Nephron (organoid): ENCODE data around the gene FNIP2.
A peak's percentile ranks its signal among the peaks of the same experiment; 100 is the strongest.

Source experiments
- H3K27ac Mint-ChIP-seq, 3 experiments: 2 replicates each; pipeline ENCODE4 v1.8.0; 2020; ENCODE audit warnings: mixed read lengths in 3 of 3, mild to moderate bottlenecking in 2 of 3, moderate library complexity in 1 of 3
- H3K27me3 Mint-ChIP-seq: 2 replicates; pipeline ENCODE4 v1.8.0; 2021; ENCODE audit warnings: low read depth, mild to moderate bottlenecking, moderate library complexity, mixed read lengths
- H3K36me3 Mint-ChIP-seq: 2 replicates; pipeline ENCODE4 v1.8.0; 2020; ENCODE audit warnings: low read depth, mixed read lengths
- H3K4me1 Mint-ChIP-seq: 2 replicates; pipeline ENCODE4 v1.8.0; 2020; ENCODE audit warnings: mixed read lengths
- H3K4me3 Mint-ChIP-seq, 3 experiments: 2 replicates each; pipeline ENCODE4 v1.8.0; 2020; ENCODE audit warnings: mild to moderate bottlenecking in 3 of 3, mixed read lengths in 3 of 3, moderate library complexity in 2 of 3
- H3K9me3 Mint-ChIP-seq: 2 replicates; pipeline ENCODE4 v1.8.0; 2020; ENCODE audit warnings: mixed read lengths
- CTCF ChIP-seq, 3 experiments: fragments of 200-600 bp; sonication (generic); IDR thresholded peaks; one replicate each; pipeline ENCODE4 v1.5.0; 2021; ENCODE audit warnings: antibody characterized with exemption in 3 of 3; ENCODE audit not compliant: unreplicated experiment in 3 of 3

FNIP2 gene

DNA sequence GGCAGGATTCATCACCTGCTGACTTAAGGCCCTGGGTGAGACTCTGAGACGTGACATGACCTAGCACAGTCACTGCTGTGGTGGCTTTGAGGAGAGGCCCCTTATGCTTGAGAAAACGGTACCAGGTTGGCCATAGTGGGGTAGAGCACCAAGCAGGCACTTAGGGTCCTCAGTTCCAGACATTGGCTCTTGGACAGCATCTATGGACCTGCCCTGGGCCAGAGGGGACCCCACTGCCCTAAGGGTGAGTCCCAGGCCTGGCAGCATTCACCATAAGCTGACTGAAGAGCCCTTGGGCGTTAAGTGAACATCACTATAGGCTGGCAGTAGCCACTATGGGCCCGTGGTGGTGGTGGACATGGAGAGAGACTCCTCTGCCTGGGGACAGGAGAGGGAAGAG, 78.7 kb downstream of the FNIP2 start:
- Mint-ChIP-seq H3K4me1 (peaks cover 6% of the 10 kb centered on the region), H3K27me3 (no peaks in the 10 kb centered on the region), H3K4me3 (no peak overlapping the region), H3K27ac (no peak overlapping the region), H3K9me3 (no peaks in the 10 kb centered on the region), H3K36me3 (peaks cover 26% of the 10 kb centered on the region)
- no peak for TF ChIP-seq CTCF (IDR thresholded peaks at IDR 0.05; ENCODE audit: unreplicated experiment in 3 of 3)

DNA sequence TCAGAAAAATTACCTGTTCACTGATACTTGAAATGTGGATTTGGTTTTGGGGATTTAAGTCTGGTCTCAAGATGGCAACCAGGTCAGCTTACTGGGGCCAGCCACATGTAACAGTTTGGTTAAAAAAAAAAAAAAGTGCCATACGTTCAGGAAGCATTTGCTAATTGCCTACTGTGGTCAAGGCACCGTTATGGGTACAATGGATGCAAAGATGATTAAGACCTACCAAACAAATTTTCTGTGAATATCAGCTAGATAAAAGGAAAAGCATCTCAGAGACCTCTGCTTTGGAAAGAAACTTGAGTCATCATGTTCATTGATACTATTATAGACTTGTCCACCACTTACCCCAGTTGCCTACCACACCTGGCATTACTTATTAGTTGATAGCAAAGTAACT, 80.9 kb downstream of the FNIP2 start:
- Mint-ChIP-seq H3K4me3 (no peak overlapping the region), H3K4me1 (peaks cover 6% of the 10 kb centered on the region), H3K36me3 (peaks cover 12% of the 10 kb centered on the region), H3K9me3 (no peaks in the 10 kb centered on the region), H3K27ac (no peak overlapping the region), H3K27me3 (no peaks in the 10 kb centered on the region)
- no peak for TF ChIP-seq CTCF (IDR thresholded peaks at IDR 0.05; ENCODE audit: unreplicated experiment in 3 of 3)

DNA sequence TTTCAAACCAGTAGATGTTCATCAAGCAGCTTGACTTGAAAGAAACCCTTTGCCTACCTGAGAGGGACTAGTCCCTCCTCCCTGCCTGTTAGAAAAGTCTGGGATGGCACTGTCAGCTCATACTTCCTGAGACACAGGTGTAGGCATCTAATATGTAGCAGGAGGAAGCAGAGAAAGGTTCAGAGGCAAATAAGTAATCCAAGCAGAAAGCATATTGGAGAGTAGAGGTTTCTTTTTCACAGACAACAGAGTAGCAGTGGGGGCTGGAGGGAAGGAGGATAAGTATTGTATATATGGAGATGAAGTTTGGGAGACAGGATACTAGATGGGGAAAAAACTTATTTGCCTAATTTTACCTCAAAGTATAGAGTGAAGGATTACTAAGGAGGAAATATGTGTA, 81.5 kb downstream of the FNIP2 start:
- peak overlapping the region in 2 of 3 experiments; percentile 0 to 2 for H3K27ac Mint-ChIP-seq
- no peak overlapping the region for H3K4me3 Mint-ChIP-seq
- H3K27me3 Mint-ChIP-seq: no peaks in the 10 kb centered on the region
- peaks cover 12% of the 10 kb centered on the region for H3K36me3 Mint-ChIP-seq
- peaks cover 6% of the 10 kb centered on the region for H3K4me1 Mint-ChIP-seq
- no peaks in the 10 kb centered on the region for H3K9me3 Mint-ChIP-seq
- no peak for TF ChIP-seq CTCF (IDR thresholded peaks at IDR 0.05; ENCODE audit: unreplicated experiment in 3 of 3)

DNA sequence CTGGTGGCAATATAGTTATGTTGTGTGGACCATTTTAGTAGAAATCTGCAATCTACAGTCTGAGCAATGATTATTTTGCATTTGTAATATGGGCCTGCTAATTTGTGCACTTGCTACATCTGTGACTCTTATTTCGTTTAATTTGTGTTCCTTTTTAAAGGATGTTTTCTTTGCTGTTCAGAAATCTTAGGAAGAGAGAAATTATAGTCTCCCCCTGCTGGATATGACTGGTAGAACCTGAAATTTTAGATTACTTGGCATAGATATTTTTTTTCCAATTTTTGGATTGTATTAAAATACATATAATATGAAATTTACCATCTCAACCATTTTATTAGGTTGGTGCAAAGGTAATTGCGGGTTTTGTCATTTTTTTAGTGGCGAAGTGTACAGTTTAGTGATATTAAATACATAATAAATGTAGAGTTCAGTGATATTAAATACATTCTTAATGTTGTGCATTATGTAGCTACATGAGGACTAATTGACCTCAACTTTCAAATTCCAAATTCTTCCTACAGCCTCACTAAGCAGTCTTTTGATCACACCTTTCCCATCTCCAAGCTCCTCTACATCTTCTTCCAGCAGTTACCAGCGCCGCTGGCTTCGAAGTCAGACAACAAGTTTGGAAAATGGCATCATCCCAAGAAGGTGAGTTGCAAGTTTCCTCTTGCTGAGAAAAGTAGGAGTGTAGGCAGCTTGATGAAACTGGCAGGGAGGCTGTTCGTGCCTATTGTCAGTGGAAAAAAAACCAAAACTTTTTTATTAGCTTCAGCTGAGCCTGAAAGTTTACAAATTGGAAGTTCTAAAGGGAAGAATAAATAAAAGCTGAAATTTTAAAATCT, 82.2 kb downstream of the FNIP2 start:
- Mint-ChIP-seq H3K4me3 (no peak overlapping the region), H3K4me1 (peaks cover 6% of the 10 kb centered on the region), H3K9me3 (no peaks in the 10 kb centered on the region), H3K36me3 (peaks cover 12% of the 10 kb centered on the region), H3K27me3 (no peaks in the 10 kb centered on the region), H3K27ac (peak overlapping the region in 2 of 3 experiments; percentile 0 to 2)
- TF ChIP-seq CTCF (IDR thresholded peaks at IDR 0.05; ENCODE audit: unreplicated experiment in 3 of 3): peak; percentile 56 to 76 (median 72)

DNA sequence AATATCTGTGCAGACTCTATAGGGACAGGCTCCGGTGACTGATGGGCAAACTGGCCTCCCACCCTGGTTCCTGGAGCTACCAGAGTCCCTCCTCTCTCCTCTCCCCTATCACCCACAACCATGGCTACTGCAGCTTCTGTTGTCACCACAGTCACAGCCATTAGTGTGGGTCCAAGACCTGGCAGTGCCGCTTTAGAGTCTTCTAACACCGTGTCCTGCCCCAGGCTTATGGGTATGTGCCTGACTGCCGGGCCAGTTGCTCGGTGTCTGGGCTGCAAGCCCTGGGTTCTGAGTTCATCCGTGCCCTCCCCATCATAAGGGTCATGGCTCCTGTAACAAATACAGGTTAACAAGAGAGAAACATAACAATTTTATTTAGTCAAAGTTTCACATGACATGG, 85.4 kb downstream of the FNIP2 start:
- H3K9me3 Mint-ChIP-seq: no peaks in the 10 kb centered on the region
- H3K27me3 Mint-ChIP-seq: no peaks in the 10 kb centered on the region
- no peak overlapping the region for H3K4me3 Mint-ChIP-seq
- H3K27ac Mint-ChIP-seq: no peak overlapping the region
- H3K4me1 Mint-ChIP-seq: peaks cover 6% of the 10 kb centered on the region
- no peak for TF ChIP-seq CTCF (IDR thresholded peaks at IDR 0.05; ENCODE audit: unreplicated experiment in 3 of 3)
- H3K36me3 Mint-ChIP-seq: peaks cover 8% of the 10 kb centered on the region

GRCh38 chr4:158856852-158857251, 88.0 kb downstream of the FNIP2 start:
- Mint-ChIP-seq H3K4me3 (no peak overlapping the region), H3K36me3 (peaks cover 31% of the 10 kb centered on the region), H3K27me3 (no peaks in the 10 kb centered on the region), H3K27ac (no peak overlapping the region), H3K4me1 (no peaks in the 10 kb centered on the region), H3K9me3 (no peaks in the 10 kb centered on the region)
- peak; percentile 49 to 72 (median 53) for TF ChIP-seq CTCF (IDR thresholded peaks at IDR 0.05; ENCODE audit: unreplicated experiment in 3 of 3)
